ENCODE data around the gene CES2.

Gene CES2

DNA sequence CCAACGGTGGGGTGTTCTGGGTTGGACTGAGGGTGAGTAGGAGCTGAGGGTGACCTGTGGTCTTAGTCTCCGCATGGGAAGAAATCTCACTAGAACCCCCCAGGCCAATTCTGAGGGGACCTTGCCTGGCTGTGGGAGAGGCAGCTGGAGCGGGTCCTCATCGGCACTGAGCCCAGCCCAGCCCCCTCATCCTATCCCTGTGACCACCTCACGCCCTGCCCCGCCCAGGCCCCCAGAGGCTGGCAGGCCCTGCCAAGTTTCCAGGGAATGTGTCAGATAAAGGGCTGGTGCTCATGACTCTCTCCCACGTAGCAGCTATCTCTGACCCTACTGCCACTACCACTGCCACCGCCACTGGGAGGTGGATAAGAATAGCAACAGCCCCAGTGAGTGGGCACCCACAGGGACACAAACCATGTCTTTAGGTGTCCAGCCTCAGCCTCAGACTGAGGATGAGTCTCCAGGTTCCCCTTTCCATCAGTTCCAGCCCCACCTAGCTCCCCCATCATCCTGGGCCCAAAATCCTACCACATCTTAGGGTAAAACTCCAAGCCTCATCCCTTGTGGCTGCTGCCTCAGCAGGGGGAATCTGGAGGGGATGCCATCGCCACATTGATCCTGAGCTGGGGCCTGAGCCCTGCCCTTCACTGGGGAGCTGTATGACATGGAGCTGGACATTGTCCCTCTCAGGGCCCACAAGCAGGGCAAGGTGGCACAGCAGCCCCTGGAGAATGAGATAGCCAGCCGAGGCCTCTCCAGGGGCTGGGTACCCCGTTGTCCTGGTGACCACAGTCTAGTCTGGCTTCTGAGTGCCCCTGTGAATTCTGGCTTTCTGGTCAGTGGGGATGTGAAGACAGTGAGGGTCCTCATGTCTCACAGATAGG, 31.5 kb upstream of the CES2 start:
- DNase-seq = no peak

GRCh38 chr16:66904428-66904845, 30.9 kb upstream of the CES2 start:
- DNase-seq = no peak

DNA sequence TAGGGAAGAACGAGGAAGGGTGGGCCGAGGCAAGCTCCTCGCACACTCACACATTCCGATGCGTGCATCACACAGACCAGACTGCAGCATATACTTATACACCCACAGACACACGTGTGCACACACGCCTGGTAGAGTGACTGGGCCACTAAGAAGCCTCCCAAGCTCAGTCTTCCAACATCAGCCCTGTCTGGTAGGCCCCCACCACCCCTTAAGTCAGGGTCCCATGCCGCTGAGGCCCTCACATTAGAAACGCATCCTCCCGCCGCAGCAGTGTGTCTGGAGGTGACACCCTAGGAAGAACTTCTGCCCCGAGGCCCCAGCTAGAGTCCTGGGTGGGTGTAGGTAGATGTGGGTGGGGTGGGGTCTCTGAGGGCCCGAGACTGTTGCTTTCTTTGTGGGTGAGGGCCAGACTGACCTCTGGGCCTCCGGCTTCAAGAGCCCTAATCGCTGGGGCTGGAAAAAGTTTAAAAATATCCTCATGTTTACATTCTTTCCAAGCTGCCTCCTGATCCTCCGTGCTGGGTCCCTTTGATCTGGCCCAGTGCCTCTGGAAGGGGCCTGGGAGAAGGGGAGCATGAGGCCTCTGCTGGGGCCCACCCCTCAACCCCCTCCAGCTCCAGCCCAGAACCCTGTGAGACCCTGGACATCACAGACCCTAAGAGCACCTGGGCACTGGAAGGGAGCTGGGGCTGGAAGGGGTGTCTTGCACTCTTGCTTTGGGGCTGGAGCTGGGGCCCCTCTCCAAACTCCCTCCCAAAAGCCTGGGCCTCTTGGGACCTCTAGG, 30.3 kb upstream of the CES2 start:
- DNase-seq = no peak

GRCh38 chr16:66905633-66906539, 29.4 kb upstream of the CES2 start:
- no peak for DNase-seq

DNA sequence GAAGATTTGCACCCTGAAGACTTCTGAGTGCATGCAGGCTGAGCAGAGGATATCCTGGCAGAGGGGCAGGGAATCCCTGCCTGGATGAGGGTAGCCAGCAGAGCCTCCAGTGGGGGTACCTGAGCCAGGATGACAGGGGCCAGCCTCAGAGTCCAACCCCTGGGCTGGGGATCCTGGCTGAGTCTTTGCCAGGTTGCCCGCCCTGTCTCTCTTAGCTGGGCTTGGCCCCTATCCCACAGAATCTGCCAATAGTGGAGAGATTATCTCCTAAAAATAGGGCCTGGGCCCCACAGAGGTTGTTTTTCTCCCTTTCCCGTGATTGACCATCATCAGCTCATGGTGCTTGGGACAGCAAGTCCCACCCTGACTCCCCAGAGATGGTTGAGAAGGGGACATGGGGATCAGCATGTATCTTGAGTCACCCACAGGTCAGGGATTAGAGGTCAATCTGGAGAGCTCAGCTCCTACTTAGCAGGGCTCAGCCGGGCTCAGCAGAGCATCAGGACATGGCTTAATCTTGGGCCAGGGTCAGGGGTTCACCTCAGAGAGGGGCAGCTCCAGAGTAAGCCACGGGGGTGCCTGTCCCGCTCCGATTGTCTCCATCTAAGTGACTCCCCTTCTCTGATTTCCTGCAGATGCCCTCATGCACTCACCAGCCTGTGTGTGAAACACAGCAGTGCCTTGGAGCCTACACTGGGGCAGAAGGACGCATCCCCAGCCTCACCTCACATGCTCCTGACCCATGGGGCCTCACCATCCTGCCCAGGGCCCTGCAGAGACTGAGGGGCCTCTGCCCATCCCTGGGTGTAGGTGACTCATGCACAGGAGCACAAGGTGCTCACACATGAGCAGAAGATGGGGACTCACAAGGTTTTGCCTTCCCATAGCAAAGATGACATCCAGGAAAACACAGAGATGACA, 28.1 kb upstream of the CES2 start:
- no peak for DNase-seq

GRCh38 chr16:66908116-66908515, 27.2 kb upstream of the CES2 start:
- DNase-seq = no peak

DNA sequence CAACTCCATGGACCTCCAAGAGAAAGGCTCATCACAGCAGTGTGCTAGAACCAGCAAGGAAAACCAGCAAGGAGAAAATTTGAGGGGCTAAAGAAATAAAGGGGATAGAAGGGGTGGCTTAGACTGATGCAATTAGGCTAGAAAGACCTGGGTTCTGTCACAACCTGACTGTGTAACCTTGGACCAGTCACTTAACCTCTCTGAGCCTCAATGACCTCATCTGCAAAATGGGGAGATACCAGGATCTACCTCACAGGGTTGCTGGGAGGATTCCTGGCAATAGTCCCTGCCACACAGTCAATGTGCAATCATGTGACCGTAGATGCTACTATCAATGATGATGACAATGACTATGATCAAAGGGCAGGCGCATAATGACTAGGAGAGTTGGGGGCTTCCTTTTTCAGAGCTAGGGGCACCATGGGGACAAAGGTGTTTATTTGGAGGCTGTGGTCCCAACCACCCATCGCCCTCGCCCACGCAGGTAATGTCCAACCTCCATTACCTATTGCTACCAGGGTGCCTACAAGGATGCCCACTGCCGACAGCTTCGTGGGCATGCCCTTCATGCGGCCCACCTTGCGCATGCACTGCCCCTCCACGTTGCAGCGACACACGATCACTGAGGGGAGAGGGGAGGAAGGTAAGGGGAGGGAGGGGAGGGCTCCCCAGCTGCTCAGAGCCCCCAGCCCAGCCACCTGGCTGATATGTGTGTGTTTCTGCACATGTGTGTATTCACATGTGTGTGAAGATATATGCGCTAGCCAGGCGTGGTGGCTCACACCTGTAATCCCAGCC, 26.4 kb upstream of the CES2 start:
- no peak for DNase-seq

- no peak for DNase-seq
Measured at GRCh38 chr16:66910175-66910940, 25.0 kb upstream of the CES2 start.

- no peak for DNase-seq
Measured at GRCh38 chr16:66911112-66911511, 24.2 kb upstream of the CES2 start.

GRCh38 chr16:66911801-66912200, 23.5 kb upstream of the CES2 start:
- DNase-seq = no peak

DNA sequence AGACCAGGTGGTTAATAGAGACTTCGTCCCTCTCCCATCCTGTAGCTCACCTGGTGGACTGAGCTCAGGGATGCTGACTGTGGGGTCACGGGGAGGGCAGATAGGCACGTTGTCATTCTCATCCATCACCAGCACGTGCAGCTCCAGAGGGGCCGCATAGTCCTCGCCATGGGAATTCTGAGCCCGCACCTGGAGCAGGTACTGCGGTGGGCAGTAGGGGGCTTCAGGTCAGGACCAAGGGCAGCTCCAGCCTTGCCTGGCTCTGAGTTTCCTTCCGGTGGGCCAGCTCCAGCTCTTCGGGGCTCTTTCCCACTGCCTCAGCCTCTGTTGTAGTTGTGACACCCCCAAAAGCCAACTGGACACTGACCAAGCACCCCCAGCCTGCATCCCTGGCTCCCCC, 22.2 kb upstream of the CES2 start:
- no peak for DNase-seq

- DNase-seq = no peak
Measured at GRCh38 chr16:66913711-66914110, 21.6 kb upstream of the CES2 start.

DNA sequence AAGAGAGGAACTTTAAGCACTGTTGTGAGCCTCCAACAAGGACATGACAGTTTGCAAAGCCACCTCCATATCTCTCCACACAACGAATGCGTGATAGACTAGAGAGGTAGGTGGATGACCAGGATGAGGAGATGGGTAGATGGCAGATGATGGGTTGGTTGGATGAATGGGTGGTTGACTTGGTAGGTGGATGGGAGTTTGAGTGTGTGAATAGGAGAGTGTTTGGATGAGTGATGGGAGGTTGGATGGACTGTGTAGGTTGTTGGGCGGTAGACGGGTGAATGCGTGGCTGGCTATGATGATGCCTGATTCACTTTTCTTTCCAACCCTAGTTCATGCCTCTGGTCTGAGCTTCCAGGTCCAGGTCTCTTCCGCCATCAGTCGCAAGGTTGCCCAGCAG, 20.8 kb upstream of the CES2 start:
- DNase-seq = no peak

DNA sequence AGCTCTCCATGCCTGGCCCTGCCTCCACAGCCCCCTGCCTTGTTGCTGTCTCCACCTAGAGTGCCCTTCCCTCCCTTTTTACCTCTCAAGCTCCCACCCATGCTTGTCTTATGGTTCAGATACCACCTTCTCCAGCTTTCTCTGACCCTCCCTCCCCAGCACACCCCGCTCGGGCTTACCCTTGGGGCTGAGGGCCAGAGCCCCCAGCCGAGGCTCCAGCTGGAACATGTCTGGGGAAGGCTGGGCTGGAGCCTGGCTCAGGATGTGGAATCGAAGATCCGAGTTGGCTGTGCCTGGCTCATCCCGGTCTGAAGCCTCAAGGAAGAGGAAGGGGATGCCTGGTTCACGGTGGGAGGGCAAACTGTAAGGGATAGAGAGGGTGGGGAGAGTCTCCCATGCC, 20.3 kb upstream of the CES2 start:
- DNase-seq = no peak

DNA sequence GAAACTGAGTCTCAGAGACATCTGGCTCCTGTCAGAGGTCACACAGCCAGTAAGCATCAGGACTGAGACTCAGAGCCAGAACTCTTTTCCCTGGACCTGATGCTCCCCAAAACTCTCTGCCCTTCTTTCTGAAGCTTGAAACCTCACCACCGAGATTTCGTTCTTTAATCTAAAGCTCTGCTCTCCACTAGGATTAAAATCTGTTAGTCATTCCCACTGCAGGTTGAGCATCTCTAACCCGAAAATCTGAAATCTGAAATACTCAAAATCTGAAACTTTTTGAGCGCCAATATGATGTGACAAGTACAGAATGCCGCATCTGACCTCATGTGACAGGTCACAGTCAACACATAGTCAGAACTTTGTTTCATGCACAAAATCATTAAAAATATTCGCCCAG, 18.8 kb upstream of the CES2 start:
- DNase-seq = no peak

DNA sequence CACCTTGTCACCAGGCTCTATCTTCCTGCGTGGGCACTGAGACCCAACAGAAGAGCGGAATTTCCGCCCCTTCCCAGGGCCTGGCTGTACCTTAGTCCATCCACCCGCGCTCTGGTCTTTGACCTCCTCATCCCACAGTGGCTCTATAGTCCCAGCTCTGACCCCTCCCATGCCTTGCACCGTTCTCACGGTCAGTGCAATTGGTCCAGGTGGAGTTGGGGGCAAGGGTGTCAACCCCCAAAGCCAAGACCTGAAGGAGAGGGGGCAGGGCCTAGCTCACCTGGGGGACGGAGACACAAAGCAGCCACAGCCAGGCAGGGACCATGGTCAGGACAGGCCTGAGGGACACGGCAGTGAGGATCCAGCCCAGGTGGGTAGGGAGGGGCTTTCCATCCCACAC, 17.6 kb upstream of the CES2 start:
- no peak for DNase-seq

GRCh38 chr16:66918355-66918754, 17.0 kb upstream of the CES2 start:
- no peak for DNase-seq

GRCh38 chr16:66918803-66919568, 16.3 kb upstream of the CES2 start, which contains the start of gene CDH16:
CDH16 (minus strand) TSS chr16:66918885; CDS start chr16:66918065, 820 bp downstream.
- DNase-seq = no peak

GRCh38 chr16:66919569-66920298, 15.6 kb upstream of the CES2 start:
- DNase-seq = no peak

All from hippocampal formation (tissue), 2 donors.